Measurements from ENCODE around the gene CCDC92. TPM values are rescaled to one million over a fixed set of nuclear protein-coding genes. Genes with fewer than 3 reads are reported as not detected.

CCDC92 gene
- total RNA-seq, 1 experiment from 2014 or later: 16.8 TPM

GRCh38 chr12:123935956-123936355 is 36.7 kb downstream of the CCDC92 start:
- Histone ChIP-seq H3K4me3 (ENCODE audit: low read depth, low read length) (no peak overlapping the region), H3K9me3 (no peaks in the 10 kb centered on the region), H3K27me3 (replicated peaks; ENCODE audit: control insufficient read depth, insufficient read depth, low read length) (no peaks in the 10 kb centered on the region), H3K36me3 (ENCODE audit: control insufficient read depth, insufficient read depth, low read length) (no peaks in the 10 kb centered on the region; the same call in none of the 2 replicates), H3K4me1 (no peaks in the 10 kb centered on the region)
- Mint-ChIP-seq H3K9me3 (ENCODE audit: unreplicated experiment) (no peaks in the 10 kb centered on the region), H3K36me3 (ENCODE audit: insufficient read depth, unreplicated experiment) (peaks cover 16% of the 10 kb centered on the region), H3K4me3 (ENCODE audit: unreplicated experiment) (no peak overlapping the region), H3K4me1 (ENCODE audit: low read depth, unreplicated experiment) (peaks cover 11% of the 10 kb centered on the region), H3K27me3 (ENCODE audit: insufficient read depth, unreplicated experiment) (no peaks in the 10 kb centered on the region), H3K27ac (ENCODE audit: unreplicated experiment) (no peak overlapping the region)
- BruUV-seq (replicated peaks): no TSS peak
- DNase-seq: no peak
- CTCF ChIA-PET: no interaction called here
- POLR2A ChIA-PET: no interaction called here
- no peak for TF ChIP-seq CTCF (IDR thresholded peaks at IDR 0.05; ENCODE audit: insufficient read depth in 1 of 2, low read depth in 1 of 2, low read length in 1 of 2, severe bottlenecking in 1 of 2, unreplicated experiment in 1 of 2)
- intact Hi-C loops (cut with micrococcal nuclease; ENCODE audit: unreplicated experiment): no loop called here

- BruUV-seq (replicated peaks): no TSS peak
- CTCF ChIA-PET: no interaction called here
- DNase-seq: no peak
These were observed 37.8 kb downstream of the CCDC92 start for GRCh38 chr12:123934829-123935228.

GRCh38 chr12:123934016-123934620 is 38.5 kb downstream of the CCDC92 start:
- no peaks in the 10 kb centered on the region for H3K9me3 Mint-ChIP-seq (ENCODE audit: unreplicated experiment)
- no peaks in the 10 kb centered on the region for H3K27me3 Mint-ChIP-seq (ENCODE audit: insufficient read depth, unreplicated experiment)
- Histone ChIP-seq H3K4me1 (no peaks in the 10 kb centered on the region), H3K9me3 (no peaks in the 10 kb centered on the region), H3K27me3 (replicated peaks; ENCODE audit: control insufficient read depth, insufficient read depth, low read length) (no peaks in the 10 kb centered on the region), H3K4me3 (ENCODE audit: low read depth, low read length) (no peak overlapping the region), H3K36me3 (ENCODE audit: control insufficient read depth, insufficient read depth, low read length) (no peaks in the 10 kb centered on the region; the same call in 1 of the 2 replicates)
- no peak overlapping the region for H3K27ac Mint-ChIP-seq (ENCODE audit: unreplicated experiment)
- BruUV-seq (replicated peaks): no TSS peak
- DNase-seq: no peak
- peaks cover 10% of the 10 kb centered on the region for H3K4me1 Mint-ChIP-seq (ENCODE audit: low read depth, unreplicated experiment)
- TF ChIP-seq CTCF (IDR thresholded peaks at IDR 0.05; ENCODE audit: insufficient read depth in 1 of 2, low read depth in 1 of 2, low read length in 1 of 2, severe bottlenecking in 1 of 2, unreplicated experiment in 1 of 2): no peak
- POLR2A ChIA-PET: no interaction called here
- H3K36me3 Mint-ChIP-seq (ENCODE audit: insufficient read depth, unreplicated experiment): peaks cover 10% of the 10 kb centered on the region
- intact Hi-C loops (cut with micrococcal nuclease; ENCODE audit: unreplicated experiment): no loop called here
- CTCF ChIA-PET: no interaction called here
- no peak overlapping the region for H3K4me3 Mint-ChIP-seq (ENCODE audit: unreplicated experiment)

More at GRCh38 chr12:123934829-123935228, 37.8 kb downstream of the CCDC92 start:
- Histone ChIP-seq H3K27me3 (replicated peaks; ENCODE audit: control insufficient read depth, insufficient read depth, low read length) (no peaks in the 10 kb centered on the region), H3K9me3 (no peaks in the 10 kb centered on the region), H3K4me3 (ENCODE audit: low read depth, low read length) (no peak overlapping the region), H3K36me3 (ENCODE audit: control insufficient read depth, insufficient read depth, low read length) (no peaks in the 10 kb centered on the region; the same call in 1 of the 2 replicates), H3K4me1 (no peaks in the 10 kb centered on the region)
- TF ChIP-seq CTCF (IDR thresholded peaks at IDR 0.05; ENCODE audit: insufficient read depth in 1 of 2, low read depth in 1 of 2, low read length in 1 of 2, severe bottlenecking in 1 of 2, unreplicated experiment in 1 of 2): no peak
- no peaks in the 10 kb centered on the region for H3K27me3 Mint-ChIP-seq (ENCODE audit: insufficient read depth, unreplicated experiment)
- peaks cover 11% of the 10 kb centered on the region for H3K4me1 Mint-ChIP-seq (ENCODE audit: low read depth, unreplicated experiment)
- H3K27ac Mint-ChIP-seq (ENCODE audit: unreplicated experiment): no peak overlapping the region
- peaks cover 10% of the 10 kb centered on the region for H3K36me3 Mint-ChIP-seq (ENCODE audit: insufficient read depth, unreplicated experiment)
- POLR2A ChIA-PET: no interaction called here
- H3K4me3 Mint-ChIP-seq (ENCODE audit: unreplicated experiment): no peak overlapping the region
- no peaks in the 10 kb centered on the region for H3K9me3 Mint-ChIP-seq (ENCODE audit: unreplicated experiment)
- intact Hi-C loops (cut with micrococcal nuclease; ENCODE audit: unreplicated experiment): no loop called here
